Panc1 (cell line): Measurements from ENCODE around the gene IKZF3. TPM values are rescaled to one million over a fixed set of nuclear protein-coding genes. Genes with fewer than 3 reads are reported as not detected.

Experiments
- ATAC-seq: fragments of 200-7000 bp; cut with Tn5 transposase; 2 replicates; pipeline ENCODE4 v1.9.1; 2020; ENCODE audit warnings: mild to moderate bottlenecking, moderate library complexity
- BruUV-seq: library from RNA; stranded (reverse); fragments of 400-500 nt; replicated peaks from 2 replicates; lab custom pipeline; 2021; lab: Mats Ljungman, UMichigan
- CTCF ChIA-PET: fragments of 300-600 bp; sonication (Branson Sonifier 250); formaldehyde crosslinking; loops from one replicate; lab custom pipeline; 2022; ENCODE audit warnings: antibody characterized with exemption; lab: Charles Lee
- POLR2A ChIA-PET: fragments of 300-600 bp; sonication (Branson Sonifier 250); formaldehyde crosslinking; loops from one replicate; lab custom pipeline; 2022; ENCODE audit warnings: antibody characterized with exemption; lab: Charles Lee
- DNase-seq: peaks from one replicate; pipeline ENCODE4 v3.0.0-alpha.2; 2010; ENCODE audit warnings: low read depth, low spot score
- H3K27ac ChIP-seq: 2 replicates; pipeline ENCODE4 v1.5.1; 2011; ENCODE audit warnings: mild to moderate bottlenecking, low read length, inconsistent platforms
- H3K27me3 ChIP-seq: fragments of 200-500 bp; sonication (Bioruptor generic); 2 replicates; pipeline ENCODE4 v1.6.0; 2014; ENCODE audit warnings: low read length, inconsistent platforms; ENCODE audit not compliant: control insufficient read depth, insufficient read depth
- H3K36me3 ChIP-seq: fragments of 200-500 bp; sonication (Bioruptor generic); 2 replicates; pipeline ENCODE4 v1.5.1; 2014; ENCODE audit warnings: inconsistent platforms, mild to moderate bottlenecking, low read length, moderate library complexity; ENCODE audit not compliant: control insufficient read depth, insufficient read depth
- H3K4me1 ChIP-seq: 2 replicates; pipeline ENCODE4 v1.5.1; 2011; ENCODE audit warnings: inconsistent platforms, mild to moderate bottlenecking, low read length, moderate library complexity; ENCODE audit not compliant: control insufficient read depth, insufficient read depth
- H3K4me3 ChIP-seq, 2 experiments: 2 replicates each; pipeline ENCODE4 v1.5.1; 2011 to 2012; ENCODE audit warnings: low read depth in 2 of 2, low read length in 2 of 2, mild to moderate bottlenecking in 2 of 2, inconsistent platforms in 1 of 2, moderate library complexity in 1 of 2
- H3K9me3 ChIP-seq: fragments of 200-500 bp; sonication (Bioruptor generic); 2 replicates; pipeline ENCODE4 v1.5.1; 2014; ENCODE audit warnings: low read depth, mild to moderate bottlenecking, inconsistent platforms, low read length, moderate library complexity; ENCODE audit not compliant: control insufficient read depth, insufficient read depth
- POLR2AphosphoS5 ChIP-seq: IDR thresholded peaks from 2 replicates; pipeline ENCODE4 v1.6.1; 2012; ENCODE audit warnings: mild to moderate bottlenecking, low read depth, low read length, moderate library complexity
- SIN3A ChIP-seq: IDR thresholded peaks from 2 replicates; pipeline ENCODE4 v1.6.1; 2012; ENCODE audit warnings: low read depth, mild to moderate bottlenecking, low read length, moderate library complexity, borderline replicate concordance; ENCODE audit not compliant: insufficient read depth
- TCF7L2 ChIP-seq: IDR thresholded peaks from 2 replicates; pipeline ENCODE4 v1.6.1; 2011; ENCODE audit warnings: mild to moderate bottlenecking, low read depth, low read length, inconsistent platforms
- in situ Hi-C: cut with HindIII; loops from 2 replicates; pipeline ENCODE4 v1.10.0; 2016; ENCODE audit warnings: low sequenced_read_pairs, low pct_unique_long_range_greater_than_20kb
- intact Hi-C: fragments of 100-400 bp; cut with micrococcal nuclease; formaldehyde crosslinking; loops from one replicate; pipeline ENCODE4 v1.10.0; 2022; ENCODE audit not compliant: unreplicated experiment
- total RNA-seq: library from RNA; stranded (reverse); gene quantifications from one replicate; pipeline ENCODE4 v1.2.1, GENCODE V29; 2021; ENCODE audit not compliant: unreplicated experiment
- TF ChIP-seq, protein P1 (sequence below): fragments of 450-650 bp; IDR thresholded peaks from 2 replicates; pipeline ENCODE4 v1.5.1; 2017; ENCODE audit warnings: mild to moderate bottlenecking
- TF ChIP-seq, protein P2 (sequence below), 2 experiments: IDR thresholded peaks; 2 replicates each; pipeline ENCODE4 v1.6.1; 2011 to 2012; ENCODE audit warnings: low read depth in 2 of 2, control low read depth in 1 of 2, low read length in 1 of 2, mild to moderate bottlenecking in 1 of 2, moderate library complexity in 1 of 2; ENCODE audit not compliant: insufficient read depth in 1 of 2

IKZF3 gene
- total RNA-seq, 1 experiment from 2014 or later, result 0.59 TPM

DNA sequence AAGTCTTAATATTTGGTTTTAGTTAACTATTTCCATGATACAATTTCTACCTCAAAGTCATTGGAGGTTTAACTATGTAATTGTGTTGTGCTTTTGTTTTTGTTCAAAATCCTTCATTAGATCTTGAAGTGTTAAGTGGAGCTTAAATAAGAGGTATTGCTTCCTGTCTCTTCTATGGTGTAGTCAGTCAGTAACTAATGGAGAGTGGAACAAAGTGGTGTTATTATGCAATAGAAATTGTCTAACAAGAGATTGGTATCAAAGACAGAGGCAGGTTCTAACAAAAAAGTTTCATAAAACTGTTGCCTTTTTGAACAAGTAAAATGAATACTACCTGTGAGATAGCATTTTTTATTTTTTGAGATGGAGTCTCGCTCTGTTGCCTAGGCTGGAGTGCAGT lies 81.1 kb downstream of the IKZF3 start:
- ChIA-PET CTCF (interaction anchor here (0.6 kb wide), 1 partner anchor 158 kb away, joined by 4 read pairs; no protein-coding TSS in a partner anchor), POLR2A (no interaction called here)
- intact Hi-C loops, result no loop called here

DNA sequence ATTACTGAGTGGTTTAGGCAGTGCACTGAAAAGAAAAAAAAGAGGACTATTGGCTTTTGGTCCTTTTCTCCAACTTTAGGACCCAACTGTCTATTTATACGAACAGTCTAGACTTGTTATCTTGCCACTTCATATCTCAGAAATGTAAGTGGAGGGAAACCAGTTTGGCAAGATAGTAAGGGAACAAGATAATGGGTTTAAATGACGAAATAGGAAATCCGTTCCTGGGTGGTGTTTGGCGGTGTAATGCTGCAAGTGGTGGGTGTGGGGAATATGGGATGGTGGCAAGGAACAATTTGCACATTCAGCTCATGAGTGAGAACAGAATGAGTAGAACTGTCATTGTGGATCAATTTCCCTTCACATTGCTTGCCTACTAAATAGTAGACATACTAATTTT lies 81.6 kb downstream of the IKZF3 start:
- TF ChIP-seq TCF7L2, result no peak
- no peak for TF ChIP-seq POLR2AphosphoS5
- TF ChIP-seq, protein P1, sequence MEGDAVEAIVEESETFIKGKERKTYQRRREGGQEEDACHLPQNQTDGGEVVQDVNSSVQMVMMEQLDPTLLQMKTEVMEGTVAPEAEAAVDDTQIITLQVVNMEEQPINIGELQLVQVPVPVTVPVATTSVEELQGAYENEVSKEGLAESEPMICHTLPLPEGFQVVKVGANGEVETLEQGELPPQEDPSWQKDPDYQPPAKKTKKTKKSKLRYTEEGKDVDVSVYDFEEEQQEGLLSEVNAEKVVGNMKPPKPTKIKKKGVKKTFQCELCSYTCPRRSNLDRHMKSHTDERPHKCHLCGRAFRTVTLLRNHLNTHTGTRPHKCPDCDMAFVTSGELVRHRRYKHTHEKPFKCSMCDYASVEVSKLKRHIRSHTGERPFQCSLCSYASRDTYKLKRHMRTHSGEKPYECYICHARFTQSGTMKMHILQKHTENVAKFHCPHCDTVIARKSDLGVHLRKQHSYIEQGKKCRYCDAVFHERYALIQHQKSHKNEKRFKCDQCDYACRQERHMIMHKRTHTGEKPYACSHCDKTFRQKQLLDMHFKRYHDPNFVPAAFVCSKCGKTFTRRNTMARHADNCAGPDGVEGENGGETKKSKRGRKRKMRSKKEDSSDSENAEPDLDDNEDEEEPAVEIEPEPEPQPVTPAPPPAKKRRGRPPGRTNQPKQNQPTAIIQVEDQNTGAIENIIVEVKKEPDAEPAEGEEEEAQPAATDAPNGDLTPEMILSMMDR, result no peak
- no peak for TF ChIP-seq SIN3A
- TF ChIP-seq, protein P2, sequence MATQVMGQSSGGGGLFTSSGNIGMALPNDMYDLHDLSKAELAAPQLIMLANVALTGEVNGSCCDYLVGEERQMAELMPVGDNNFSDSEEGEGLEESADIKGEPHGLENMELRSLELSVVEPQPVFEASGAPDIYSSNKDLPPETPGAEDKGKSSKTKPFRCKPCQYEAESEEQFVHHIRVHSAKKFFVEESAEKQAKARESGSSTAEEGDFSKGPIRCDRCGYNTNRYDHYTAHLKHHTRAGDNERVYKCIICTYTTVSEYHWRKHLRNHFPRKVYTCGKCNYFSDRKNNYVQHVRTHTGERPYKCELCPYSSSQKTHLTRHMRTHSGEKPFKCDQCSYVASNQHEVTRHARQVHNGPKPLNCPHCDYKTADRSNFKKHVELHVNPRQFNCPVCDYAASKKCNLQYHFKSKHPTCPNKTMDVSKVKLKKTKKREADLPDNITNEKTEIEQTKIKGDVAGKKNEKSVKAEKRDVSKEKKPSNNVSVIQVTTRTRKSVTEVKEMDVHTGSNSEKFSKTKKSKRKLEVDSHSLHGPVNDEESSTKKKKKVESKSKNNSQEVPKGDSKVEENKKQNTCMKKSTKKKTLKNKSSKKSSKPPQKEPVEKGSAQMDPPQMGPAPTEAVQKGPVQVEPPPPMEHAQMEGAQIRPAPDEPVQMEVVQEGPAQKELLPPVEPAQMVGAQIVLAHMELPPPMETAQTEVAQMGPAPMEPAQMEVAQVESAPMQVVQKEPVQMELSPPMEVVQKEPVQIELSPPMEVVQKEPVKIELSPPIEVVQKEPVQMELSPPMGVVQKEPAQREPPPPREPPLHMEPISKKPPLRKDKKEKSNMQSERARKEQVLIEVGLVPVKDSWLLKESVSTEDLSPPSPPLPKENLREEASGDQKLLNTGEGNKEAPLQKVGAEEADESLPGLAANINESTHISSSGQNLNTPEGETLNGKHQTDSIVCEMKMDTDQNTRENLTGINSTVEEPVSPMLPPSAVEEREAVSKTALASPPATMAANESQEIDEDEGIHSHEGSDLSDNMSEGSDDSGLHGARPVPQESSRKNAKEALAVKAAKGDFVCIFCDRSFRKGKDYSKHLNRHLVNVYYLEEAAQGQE (IDR thresholded peaks at IDR 0.05; ENCODE audit: insufficient read depth in 1 of 2, low read depth in 2 of 2, low read length in 1 of 2), result no peak
- intact Hi-C loops, result no loop called here
- H3K9me3 ChIP-seq, result no peaks in the 10 kb centered on the region
- no peak for DNase-seq
- H3K27ac ChIP-seq, result no peak overlapping the region
- BruUV-seq, result no TSS peak
- H3K4me3 ChIP-seq, result no peak overlapping the region
- peaks cover 6% of the 10 kb centered on the region for H3K27me3 ChIP-seq
- ChIA-PET CTCF (interaction anchor here (0.6 kb wide), 1 partner anchor 158 kb away, joined by 4 read pairs; no protein-coding TSS in a partner anchor), POLR2A (no interaction called here)
- in situ Hi-C loops, result no loop called here
- ATAC-seq, result no peak
- no peaks in the 10 kb centered on the region for H3K4me1 ChIP-seq
- H3K36me3 ChIP-seq, result no peaks in the 10 kb centered on the region

More for the DNA sequence above, 81.1 kb downstream of the IKZF3 start:
- H3K27ac ChIP-seq, result no peak overlapping the region
- no peaks in the 10 kb centered on the region for H3K9me3 ChIP-seq
- H3K4me3 ChIP-seq, result no peak overlapping the region
- no peaks in the 10 kb centered on the region for H3K4me1 ChIP-seq
- DNase-seq (no peak), ATAC-seq (no peak)
- no peaks in the 10 kb centered on the region for H3K36me3 ChIP-seq
- in situ Hi-C loops, result no loop called here
- H3K27me3 ChIP-seq, result peaks cover 4% of the 10 kb centered on the region
- no TSS peak for BruUV-seq
- TF ChIP-seq SIN3A, result no peak
- TF ChIP-seq, protein P1, result no peak
